HG02870 (cell line): ENCODE data around the gene BCS1L.

ENCODE experiments used
- ATAC-seq: cut with Tn5 transposase; IDR thresholded peaks from one replicate; pipeline ENCODE4 v1.9.1; 2021; ENCODE audit warnings: mild to moderate bottlenecking, moderate library complexity; ENCODE audit not compliant: unreplicated experiment

BCS1L gene

GRCh38 chr2:218659258-218659987 lies at the start of gene BCS1L, which contains the start of gene ZNF142:
BCS1L (plus strand) TSS chr2:218659683; CDS start chr2:218660988, 1,305 bp downstream.
ZNF142 (minus strand) TSS chr2:218659623; CDS start chr2:218656429, 3,194 bp downstream.
- ATAC-seq, result peak; percentile 94

GRCh38 chr2:218615868-218616315 lies 43.6 kb upstream of the BCS1L start:
- no peak for ATAC-seq

GRCh38 chr2:218618102-218618860 lies 41.2 kb upstream of the BCS1L start:
- no peak for ATAC-seq

GRCh38 chr2:218621007-218621406 lies 38.5 kb upstream of the BCS1L start:
- ATAC-seq, result no peak

GRCh38 chr2:218622606-218623365 lies 36.7 kb upstream of the BCS1L start:
- ATAC-seq, result no peak

GRCh38 chr2:218623366-218623705 lies 36.1 kb upstream of the BCS1L start:
- no peak for ATAC-seq

GRCh38 chr2:218626369-218626768 lies 33.1 kb upstream of the BCS1L start:
- no peak for ATAC-seq

- ATAC-seq, result no peak
Measured at GRCh38 chr2:218627939-218628338, 31.5 kb upstream of the BCS1L start.

GRCh38 chr2:218631837-218632236 lies 27.6 kb upstream of the BCS1L start:
- no peak for ATAC-seq

GRCh38 chr2:218635719-218636118 lies 23.8 kb upstream of the BCS1L start:
- ATAC-seq, result no peak

- ATAC-seq, result no peak
Measured at GRCh38 chr2:218638372-218638771, 21.1 kb upstream of the BCS1L start.

GRCh38 chr2:218642121-218642656 lies 17.3 kb upstream of the BCS1L start:
- no peak for ATAC-seq

- no peak for ATAC-seq
Measured at GRCh38 chr2:218642786-218643185, 16.7 kb upstream of the BCS1L start.

GRCh38 chr2:218643751-218644310 lies 15.7 kb upstream of the BCS1L start:
- ATAC-seq, result no peak

GRCh38 chr2:218644721-218645120 lies 14.8 kb upstream of the BCS1L start:
- no peak for ATAC-seq

GRCh38 chr2:218645126-218645525 lies 14.4 kb upstream of the BCS1L start:
- ATAC-seq, result no peak

GRCh38 chr2:218648088-218648786 lies 11.2 kb upstream of the BCS1L start:
- ATAC-seq, result no peak

GRCh38 chr2:218648787-218649100 lies 10.7 kb upstream of the BCS1L start:
- ATAC-seq, result no peak

- no peak for ATAC-seq
Measured at GRCh38 chr2:218655751-218656150, 3.7 kb upstream of the BCS1L start.

- ATAC-seq, result peak; percentile 32
Measured at GRCh38 chr2:218658671-218659257, 719 bp upstream of the BCS1L start.
